Epidermal melanocyte (primary cell): ENCODE measurements around the gene GASK1B.

Source experiments
- DNase-seq: peaks from one replicate; pipeline ENCODE4 v3.0.0; 2011; ENCODE audit warnings: low spot score; ENCODE audit not compliant: insufficient read length

Gene GASK1B

GRCh38 chr4:158186815-158187214 lies 14.0 kb upstream of the GASK1B start:
- DNase-seq = no peak

DNA sequence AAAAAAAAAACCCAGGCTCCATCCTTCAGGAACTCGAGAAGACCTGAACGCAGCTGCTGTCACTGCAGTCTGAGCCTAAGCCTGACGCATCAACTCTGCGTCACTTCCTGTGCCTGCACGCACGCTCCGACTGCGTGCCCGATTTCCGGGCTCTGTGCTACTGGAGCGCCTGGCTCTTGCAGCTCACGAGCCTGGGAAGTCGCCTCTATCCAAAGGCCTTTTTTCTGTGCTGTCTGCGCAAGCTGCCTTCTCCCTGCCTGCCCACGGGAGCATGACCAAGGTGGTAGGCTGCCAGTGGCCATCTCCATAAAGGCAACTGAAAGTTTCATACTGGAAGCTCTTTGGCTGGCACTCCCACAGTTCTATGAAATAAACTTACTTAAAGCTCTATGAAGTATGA lies 9.9 kb upstream of the GASK1B start:
- DNase-seq = no peak

DNA sequence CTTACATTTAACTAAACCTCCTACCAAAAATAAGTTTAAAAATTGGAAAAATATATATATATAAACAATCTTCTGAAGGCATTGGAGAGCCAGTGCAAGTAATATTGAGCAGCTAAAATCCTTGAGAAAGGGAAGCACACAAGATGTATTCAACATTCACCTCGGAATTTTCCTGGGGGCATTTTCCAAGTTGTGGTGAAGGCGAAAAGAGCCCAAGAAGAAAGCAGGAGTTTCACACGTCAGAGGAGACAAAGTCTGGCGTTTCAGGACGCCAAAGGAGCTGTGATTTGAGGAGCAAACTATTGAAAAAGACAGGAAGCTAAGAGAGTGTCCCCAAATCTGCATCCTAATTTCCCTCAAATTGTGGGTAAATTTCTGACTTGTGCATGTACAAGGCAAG lies 9.1 kb upstream of the GASK1B start:
- DNase-seq = no peak

DNA sequence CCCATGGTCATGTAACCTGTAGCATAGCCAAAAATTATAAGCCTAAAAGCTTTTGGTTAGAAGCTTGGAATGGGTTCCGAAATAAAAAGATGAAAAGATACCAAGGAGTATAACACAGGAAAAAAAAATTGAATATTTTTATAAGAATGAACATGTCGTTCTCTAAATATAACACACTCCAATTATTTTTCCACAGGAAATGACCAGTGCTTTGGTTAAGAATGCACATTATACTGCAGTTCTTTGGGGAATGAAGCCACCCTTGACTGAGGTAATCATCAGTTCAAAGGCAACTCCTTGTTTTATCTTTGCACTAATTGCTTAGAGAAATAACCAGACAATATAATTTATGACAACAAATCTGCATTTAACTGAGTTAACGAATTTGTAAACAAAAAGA lies 6.6 kb upstream of the GASK1B start:
- no peak for DNase-seq

GRCh38 chr4:158176776-158177175 lies 4.0 kb upstream of the GASK1B start:
- DNase-seq = no peak

- DNase-seq = no peak
These were observed 3.3 kb upstream of the GASK1B start for GRCh38 chr4:158176108-158176507.

GRCh38 chr4:158170691-158171561 lies 1.9 kb downstream of the GASK1B start:
- no peak for DNase-seq

DNA sequence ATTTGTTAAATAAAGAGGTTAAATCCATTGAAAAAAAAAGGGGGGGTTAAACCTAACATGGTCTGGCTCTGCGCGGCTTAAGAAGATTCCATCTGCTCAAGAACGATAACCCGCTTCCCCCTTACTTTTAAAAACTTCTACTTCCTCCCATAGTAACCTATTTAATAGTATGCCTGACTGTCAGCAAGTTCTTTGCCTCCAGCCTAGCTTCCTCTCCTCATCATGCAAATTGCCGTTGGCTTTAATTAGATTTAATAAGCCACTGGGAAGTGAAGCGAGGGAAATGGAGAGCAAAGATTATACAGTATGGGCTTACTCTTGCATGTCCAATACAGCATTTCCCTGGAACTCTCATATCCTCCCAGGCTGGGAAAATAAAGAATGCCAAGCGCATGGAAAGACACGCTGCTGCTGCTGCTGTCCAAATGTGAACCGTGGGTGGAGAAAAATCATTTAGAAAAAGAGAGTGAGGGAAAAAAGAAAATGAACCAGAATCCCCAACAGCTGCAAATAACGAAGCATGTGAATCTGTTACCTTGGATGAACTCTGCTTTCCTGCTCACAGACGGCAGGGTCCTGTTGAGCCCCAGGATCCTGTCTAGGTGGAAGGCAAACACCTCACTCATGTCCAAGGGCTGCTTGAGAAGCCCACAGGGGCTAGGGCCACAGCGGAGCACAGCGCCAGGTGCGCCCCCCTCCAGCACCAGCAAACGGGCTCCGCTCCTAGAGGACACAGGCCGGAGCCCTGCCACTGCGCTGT lies 2.7 kb downstream of the GASK1B start:
- DNase-seq = no peak

GRCh38 chr4:158169506-158169905 lies 3.3 kb downstream of the GASK1B start:
- DNase-seq = no peak

GRCh38 chr4:158168606-158169005 lies 4.2 kb downstream of the GASK1B start:
- no peak for DNase-seq

DNA sequence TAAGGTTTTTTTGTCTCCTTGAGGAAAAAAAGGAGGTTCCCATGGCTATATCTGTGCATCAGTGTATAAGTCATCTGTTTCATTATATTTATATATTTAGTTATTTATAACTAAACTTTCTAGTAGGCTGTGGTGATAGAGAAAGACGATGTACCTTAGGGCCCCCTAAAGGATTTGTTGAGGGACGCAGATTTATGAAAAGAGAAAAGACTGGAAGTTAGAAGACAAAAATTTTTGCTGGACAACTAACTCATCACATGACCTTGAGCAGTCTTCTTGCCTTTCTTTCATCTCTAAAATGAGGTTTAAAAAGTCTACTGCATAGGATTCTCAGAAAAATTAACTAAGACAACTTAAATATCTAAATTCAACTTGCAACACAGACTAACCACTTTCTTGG lies 6.1 kb downstream of the GASK1B start:
- DNase-seq = no peak

DNA sequence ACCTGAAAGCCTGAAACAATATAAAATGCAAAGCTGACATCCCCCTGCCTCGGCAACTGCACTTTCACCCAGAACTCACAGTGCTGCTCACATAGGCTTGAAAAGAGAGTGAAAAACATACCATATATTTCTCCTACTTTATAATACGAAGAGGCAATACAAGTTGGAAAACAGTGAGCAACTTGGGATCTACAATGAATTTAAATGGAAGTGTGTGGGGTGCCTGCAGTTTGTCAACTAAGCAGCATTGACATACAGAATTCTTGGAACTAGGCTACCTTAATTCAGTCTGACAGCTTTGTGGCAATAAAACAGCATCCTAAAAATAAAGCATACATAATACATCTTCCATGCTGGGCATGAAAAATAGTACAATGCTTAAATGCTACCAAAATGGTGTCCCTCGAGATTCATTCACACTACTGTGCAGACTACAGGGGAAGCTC lies 8.0 kb downstream of the GASK1B start:
- no peak for DNase-seq

- DNase-seq = peak; percentile 63
These were observed 8.7 kb downstream of the GASK1B start for GRCh38 chr4:158163941-158164767.

- DNase-seq = no peak
These were observed 10.2 kb downstream of the GASK1B start for GRCh38 chr4:158162631-158163030.

GRCh38 chr4:158161551-158162354 lies 11.1 kb downstream of the GASK1B start:
- no peak for DNase-seq

GRCh38 chr4:158159718-158160094 lies 13.1 kb downstream of the GASK1B start:
- DNase-seq = no peak

- DNase-seq = no peak
These were observed 13.6 kb downstream of the GASK1B start for GRCh38 chr4:158159054-158159717.

- no peak for DNase-seq
These were observed 15.4 kb downstream of the GASK1B start for GRCh38 chr4:158157412-158157811.

- DNase-seq = no peak
These were observed 17.0 kb downstream of the GASK1B start for GRCh38 chr4:158155656-158156356.

GRCh38 chr4:158147151-158147550 lies 25.7 kb downstream of the GASK1B start:
- no peak for DNase-seq
